GM20000 (cell line): ENCODE results near the gene CAB39.

ENCODE experiments used
- DNase-seq: peaks from one replicate; pipeline ENCODE4 v3.0.0; 2012; ENCODE audit warnings: low spot score
- CTCF ChIP-seq: IDR thresholded peaks from 2 replicates; pipeline ENCODE4 v1.5.1; 2012; ENCODE audit warnings: mild to moderate bottlenecking, control low read depth; ENCODE audit errors: extremely low read depth, missing control alignments

CAB39 gene

DNA sequence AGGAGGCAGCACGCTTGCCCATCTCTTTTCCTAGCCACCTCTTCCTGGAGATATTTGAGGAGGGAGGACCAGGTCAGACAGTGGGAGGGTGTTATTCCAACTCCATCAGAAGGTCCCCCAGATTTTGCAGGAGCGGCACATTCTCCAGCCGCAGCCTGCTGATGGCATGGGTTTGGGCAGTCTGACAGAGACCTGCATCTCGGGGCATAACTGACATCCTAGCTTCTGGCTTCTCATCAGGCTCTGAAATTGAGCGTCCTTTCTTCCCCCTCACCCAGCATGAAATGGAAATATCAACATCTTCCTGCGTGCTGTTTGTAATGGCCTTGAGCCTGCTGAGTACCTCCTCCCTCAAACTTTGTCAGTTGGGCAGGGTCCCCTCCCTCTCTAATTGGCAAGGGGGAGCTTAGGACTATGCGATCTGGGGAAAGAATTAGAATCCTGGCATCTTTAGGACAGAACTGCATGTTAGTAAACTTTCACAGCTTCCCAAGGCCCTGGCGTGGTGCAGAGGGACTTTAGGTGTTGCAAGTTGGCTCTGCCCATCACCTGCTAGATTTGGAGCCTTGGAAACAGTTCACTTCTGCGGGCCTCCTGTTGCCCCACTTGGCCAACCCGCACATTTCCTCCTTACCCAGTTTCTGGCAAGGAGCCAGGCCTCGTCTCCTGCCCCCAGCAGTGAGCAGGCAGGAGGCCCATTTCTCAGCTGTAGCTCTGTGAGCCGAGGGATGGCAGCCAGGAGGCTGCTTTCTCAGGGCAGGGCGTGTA is 154.3 kb downstream of the CAB39 start:
- no peak for TF ChIP-seq CTCF
- no peak for DNase-seq

GRCh38 chr2:230868161-230868946 is 155.7 kb downstream of the CAB39 start:
- TF ChIP-seq CTCF, result no peak
- no peak for DNase-seq

DNA sequence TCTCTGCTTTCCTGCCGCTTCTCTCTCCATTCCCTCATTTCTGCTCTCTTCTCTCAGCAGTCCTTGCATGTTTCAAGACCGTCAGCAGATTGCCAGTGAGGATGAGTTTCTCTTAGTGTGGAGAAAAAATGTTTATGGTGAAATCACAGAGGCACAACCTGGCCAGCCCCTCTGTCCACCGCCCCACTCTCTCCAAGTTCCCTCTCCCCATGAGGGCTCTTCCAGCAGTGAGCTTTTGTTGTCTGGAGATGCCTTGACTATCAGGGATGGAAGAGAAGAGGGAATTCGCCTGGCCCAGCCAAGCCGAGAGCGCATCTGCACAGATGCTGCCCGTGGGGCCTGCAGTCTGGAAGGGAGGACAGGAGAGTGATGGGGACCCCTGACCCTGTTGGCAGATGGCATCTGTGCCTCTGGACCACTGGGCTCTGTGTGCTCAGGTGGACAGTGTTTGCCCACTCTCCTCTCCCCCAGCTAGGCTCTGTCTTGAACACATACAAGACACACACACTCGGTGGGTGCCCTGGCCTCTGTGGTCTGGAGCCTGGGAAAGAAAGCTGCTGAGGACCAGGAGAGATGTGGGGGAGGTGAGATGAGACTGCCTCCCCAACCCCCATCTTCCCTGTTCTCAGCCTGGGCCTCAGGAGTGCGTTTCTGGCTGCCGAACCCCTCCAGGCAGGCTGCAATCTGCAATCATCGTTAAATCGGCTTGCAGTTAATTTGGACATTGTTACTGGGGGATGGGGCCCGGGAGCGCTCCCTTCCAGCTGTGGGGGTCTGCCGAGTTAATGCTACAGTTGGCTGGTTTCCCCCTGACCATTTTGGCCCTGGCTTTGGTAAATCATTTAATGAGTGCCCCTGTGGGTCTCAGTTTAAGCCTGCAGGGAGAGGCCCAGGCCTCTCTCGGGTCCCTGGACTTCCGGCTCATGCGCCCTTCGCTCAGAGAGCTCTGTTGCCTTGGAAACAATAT is 156.6 kb downstream of the CAB39 start:
- DNase-seq, result no peak
- TF ChIP-seq CTCF, result no peak

DNA sequence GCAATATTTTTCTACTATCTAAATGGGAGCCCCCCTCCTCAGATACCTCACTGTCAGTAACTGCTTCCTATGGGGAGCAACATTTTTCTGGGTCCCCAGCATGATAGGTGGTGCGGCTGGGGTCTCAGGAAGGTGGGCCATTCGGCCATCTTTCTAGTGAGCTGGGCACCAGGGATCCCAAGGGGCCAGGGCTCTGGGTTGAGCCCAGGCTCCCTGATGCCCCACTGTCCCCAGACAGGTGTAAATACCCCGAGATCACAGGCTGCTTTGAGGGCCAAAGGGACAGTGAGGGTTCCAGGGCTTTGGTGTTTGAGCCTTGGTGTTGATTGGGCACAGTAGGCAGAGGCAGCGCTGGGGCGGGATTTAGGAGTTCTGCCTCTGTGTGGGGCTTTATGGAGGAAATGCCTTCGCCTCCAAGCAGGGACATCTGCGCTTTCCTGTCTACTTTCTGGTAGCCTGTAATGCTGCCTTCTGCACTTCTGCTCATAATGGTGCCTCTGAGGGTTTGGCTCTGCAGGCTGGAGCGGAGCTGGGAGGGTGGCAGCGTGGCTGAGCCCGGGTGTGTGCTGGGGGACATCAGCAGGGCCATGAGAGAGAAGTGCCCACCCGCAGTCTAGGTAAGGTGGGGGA is 157.4 kb downstream of the CAB39 start:
- no peak for TF ChIP-seq CTCF
- DNase-seq, result no peak
